Osteocyte (in vitro differentiated cells): ENCODE measurements around the gene ASCL1. TPM values are rescaled to one million over a fixed set of nuclear protein-coding genes. Genes with fewer than 3 reads are reported as not detected.
A peak's percentile ranks its signal among the peaks of the same experiment; 100 is the strongest.

ENCODE experiments used
- DNase-seq: peaks from one replicate; pipeline ENCODE4 v3.0.0; 2021; ENCODE audit warnings: mixed read lengths; ENCODE audit not compliant: unreplicated experiment; ENCODE audit errors: extremely low spot score
- H3K27ac Mint-ChIP-seq: one replicate; pipeline ENCODE4 v1.8.0; 2021; ENCODE audit warnings: mild to moderate bottlenecking, mixed read lengths; ENCODE audit not compliant: unreplicated experiment
- H3K27me3 Mint-ChIP-seq: one replicate; pipeline ENCODE4 v1.8.0; 2021; ENCODE audit warnings: mixed read lengths; ENCODE audit not compliant: unreplicated experiment
- H3K36me3 Mint-ChIP-seq: one replicate; pipeline ENCODE4 v1.8.0; 2021; ENCODE audit warnings: mixed read lengths; ENCODE audit not compliant: unreplicated experiment
- H3K4me1 Mint-ChIP-seq: one replicate; pipeline ENCODE4 v1.8.0; 2021; ENCODE audit warnings: mixed read lengths; ENCODE audit not compliant: unreplicated experiment
- H3K4me3 Mint-ChIP-seq: one replicate; pipeline ENCODE4 v1.8.0; 2021; ENCODE audit warnings: mild to moderate bottlenecking, moderate library complexity, mixed read lengths; ENCODE audit not compliant: unreplicated experiment
- H3K9me3 Mint-ChIP-seq: one replicate; pipeline ENCODE4 v1.8.0; 2021; ENCODE audit warnings: mixed read lengths; ENCODE audit not compliant: unreplicated experiment
- total RNA-seq: library from RNA; stranded (reverse); gene quantifications from 2 replicates; pipeline ENCODE4 v1.2.1, GENCODE V29; 2021
- TF ChIP-seq, protein P1 (sequence below): fragments of 200-600 bp; sonication (generic); IDR thresholded peaks from 2 replicates; pipeline ENCODE4 v1.5.0; 2021; ENCODE audit warnings: antibody characterized with exemption, mild to moderate bottlenecking, moderate library complexity

ASCL1 gene
- total RNA-seq, 1 donor from 2014 or later = not detected

DNA sequence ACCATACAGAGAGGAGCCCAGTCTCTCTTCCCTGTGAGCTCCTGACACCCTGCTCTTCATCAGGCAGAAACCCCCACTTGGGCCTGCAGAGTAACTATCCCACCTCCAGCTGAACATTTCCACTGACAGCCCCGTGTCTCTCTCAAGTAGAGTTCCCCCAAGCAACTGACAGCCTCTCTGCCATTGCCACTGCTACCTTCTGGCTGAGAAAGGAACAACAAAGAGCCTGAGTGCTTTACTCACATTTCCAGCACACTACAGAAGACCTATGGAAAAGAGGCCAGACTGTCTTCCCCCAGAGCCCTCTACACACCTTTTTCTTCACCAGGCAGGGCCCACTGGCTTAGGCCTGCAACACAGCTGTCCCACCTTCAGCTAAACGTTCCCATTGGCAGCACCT lies 18.4 kb upstream of the ASCL1 start:
- H3K36me3 Mint-ChIP-seq = no peaks in the 10 kb centered on the region
- TF ChIP-seq, protein P1, sequence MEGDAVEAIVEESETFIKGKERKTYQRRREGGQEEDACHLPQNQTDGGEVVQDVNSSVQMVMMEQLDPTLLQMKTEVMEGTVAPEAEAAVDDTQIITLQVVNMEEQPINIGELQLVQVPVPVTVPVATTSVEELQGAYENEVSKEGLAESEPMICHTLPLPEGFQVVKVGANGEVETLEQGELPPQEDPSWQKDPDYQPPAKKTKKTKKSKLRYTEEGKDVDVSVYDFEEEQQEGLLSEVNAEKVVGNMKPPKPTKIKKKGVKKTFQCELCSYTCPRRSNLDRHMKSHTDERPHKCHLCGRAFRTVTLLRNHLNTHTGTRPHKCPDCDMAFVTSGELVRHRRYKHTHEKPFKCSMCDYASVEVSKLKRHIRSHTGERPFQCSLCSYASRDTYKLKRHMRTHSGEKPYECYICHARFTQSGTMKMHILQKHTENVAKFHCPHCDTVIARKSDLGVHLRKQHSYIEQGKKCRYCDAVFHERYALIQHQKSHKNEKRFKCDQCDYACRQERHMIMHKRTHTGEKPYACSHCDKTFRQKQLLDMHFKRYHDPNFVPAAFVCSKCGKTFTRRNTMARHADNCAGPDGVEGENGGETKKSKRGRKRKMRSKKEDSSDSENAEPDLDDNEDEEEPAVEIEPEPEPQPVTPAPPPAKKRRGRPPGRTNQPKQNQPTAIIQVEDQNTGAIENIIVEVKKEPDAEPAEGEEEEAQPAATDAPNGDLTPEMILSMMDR = no peak
- H3K9me3 Mint-ChIP-seq = peaks cover 14% of the 10 kb centered on the region
- H3K4me3 Mint-ChIP-seq = no peak overlapping the region
- no peaks in the 10 kb centered on the region for H3K27me3 Mint-ChIP-seq
- no peaks in the 10 kb centered on the region for H3K4me1 Mint-ChIP-seq
- H3K27ac Mint-ChIP-seq = no peak overlapping the region
- DNase-seq = no peak

DNA sequence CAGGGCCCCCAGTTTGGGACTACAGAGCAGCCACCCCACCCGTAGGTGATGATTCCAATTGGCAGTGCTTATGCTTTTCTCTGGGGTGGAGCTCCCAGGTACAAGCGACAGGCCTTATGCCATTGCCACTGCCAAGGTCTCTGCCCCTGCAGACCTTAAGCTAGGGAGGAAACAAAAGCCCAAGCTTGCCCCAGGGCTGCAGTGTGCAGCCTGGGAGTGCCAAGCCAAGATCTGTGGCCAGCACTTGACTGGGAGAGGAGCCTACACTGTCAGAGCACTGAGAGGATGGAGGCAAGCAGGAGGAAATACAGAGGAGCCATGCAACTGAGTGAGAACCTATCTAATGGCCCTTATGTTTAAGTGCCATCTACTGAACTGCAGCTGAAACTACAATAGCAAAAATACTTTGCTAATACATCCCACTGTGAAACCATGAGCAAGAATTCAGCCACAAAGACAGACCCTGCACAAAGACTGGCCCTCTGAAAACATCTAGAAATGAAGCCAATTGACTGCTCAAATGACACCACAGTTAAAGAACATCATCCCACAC lies 17.7 kb upstream of the ASCL1 start:
- TF ChIP-seq, protein P1 = no peak
- Mint-ChIP-seq H3K4me3 (no peak overlapping the region), H3K4me1 (no peaks in the 10 kb centered on the region), H3K27me3 (no peaks in the 10 kb centered on the region), H3K36me3 (no peaks in the 10 kb centered on the region), H3K27ac (no peak overlapping the region), H3K9me3 (peaks cover 14% of the 10 kb centered on the region)
- no peak for DNase-seq

DNA sequence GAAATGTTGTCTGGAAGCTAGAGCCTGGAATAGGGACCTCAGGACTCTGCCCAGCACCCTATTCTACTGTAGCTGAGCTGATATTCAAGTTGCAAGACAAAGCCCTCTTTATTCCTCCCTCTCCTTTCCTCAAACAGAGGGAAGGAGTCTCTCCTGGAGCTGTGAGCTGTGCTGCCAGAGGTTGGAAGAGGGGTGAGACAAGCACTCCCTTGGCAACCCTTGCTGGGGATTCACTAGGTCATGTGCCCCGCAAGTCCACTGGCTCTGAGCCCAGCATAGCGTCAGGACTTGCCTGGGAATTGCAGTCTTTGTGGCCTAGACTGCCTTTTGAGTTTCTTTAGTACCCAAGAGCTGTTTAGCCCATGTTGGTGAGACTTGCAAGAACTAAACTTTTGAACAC lies 11.4 kb upstream of the ASCL1 start:
- H3K4me1 Mint-ChIP-seq = no peaks in the 10 kb centered on the region
- H3K27me3 Mint-ChIP-seq = peaks cover 30% of the 10 kb centered on the region
- H3K36me3 Mint-ChIP-seq = no peaks in the 10 kb centered on the region
- H3K27ac Mint-ChIP-seq = no peak overlapping the region
- TF ChIP-seq, protein P1 = no peak
- H3K4me3 Mint-ChIP-seq = no peak overlapping the region
- H3K9me3 Mint-ChIP-seq = peaks cover 4% of the 10 kb centered on the region
- DNase-seq = no peak

DNA sequence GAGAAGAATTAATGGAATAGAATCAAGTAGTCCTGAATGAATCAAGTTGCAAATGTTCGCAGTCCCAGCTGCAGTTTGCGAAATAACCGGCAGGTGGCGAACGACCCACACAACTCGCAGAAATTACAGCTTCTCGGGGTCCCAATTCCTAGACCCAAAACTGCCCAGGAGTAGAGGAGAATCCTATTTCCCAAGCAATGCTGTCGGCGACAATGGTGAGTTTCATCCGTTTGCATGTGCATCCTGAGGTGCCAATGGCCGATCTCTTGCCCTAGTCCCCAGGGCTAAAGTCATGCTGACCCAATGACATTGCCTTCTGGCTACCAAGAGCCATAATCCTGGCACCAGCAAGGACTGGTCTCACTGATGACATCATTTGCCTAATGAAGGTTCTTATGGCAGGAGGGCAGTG lies 8.5 kb upstream of the ASCL1 start:
- Mint-ChIP-seq H3K9me3 (no peaks in the 10 kb centered on the region), H3K27ac (no peak overlapping the region), H3K4me1 (no peaks in the 10 kb centered on the region), H3K27me3 (peaks cover 47% of the 10 kb centered on the region), H3K4me3 (no peak overlapping the region), H3K36me3 (no peaks in the 10 kb centered on the region)
- TF ChIP-seq, protein P1 = peak; percentile 85
- no peak for DNase-seq

DNA sequence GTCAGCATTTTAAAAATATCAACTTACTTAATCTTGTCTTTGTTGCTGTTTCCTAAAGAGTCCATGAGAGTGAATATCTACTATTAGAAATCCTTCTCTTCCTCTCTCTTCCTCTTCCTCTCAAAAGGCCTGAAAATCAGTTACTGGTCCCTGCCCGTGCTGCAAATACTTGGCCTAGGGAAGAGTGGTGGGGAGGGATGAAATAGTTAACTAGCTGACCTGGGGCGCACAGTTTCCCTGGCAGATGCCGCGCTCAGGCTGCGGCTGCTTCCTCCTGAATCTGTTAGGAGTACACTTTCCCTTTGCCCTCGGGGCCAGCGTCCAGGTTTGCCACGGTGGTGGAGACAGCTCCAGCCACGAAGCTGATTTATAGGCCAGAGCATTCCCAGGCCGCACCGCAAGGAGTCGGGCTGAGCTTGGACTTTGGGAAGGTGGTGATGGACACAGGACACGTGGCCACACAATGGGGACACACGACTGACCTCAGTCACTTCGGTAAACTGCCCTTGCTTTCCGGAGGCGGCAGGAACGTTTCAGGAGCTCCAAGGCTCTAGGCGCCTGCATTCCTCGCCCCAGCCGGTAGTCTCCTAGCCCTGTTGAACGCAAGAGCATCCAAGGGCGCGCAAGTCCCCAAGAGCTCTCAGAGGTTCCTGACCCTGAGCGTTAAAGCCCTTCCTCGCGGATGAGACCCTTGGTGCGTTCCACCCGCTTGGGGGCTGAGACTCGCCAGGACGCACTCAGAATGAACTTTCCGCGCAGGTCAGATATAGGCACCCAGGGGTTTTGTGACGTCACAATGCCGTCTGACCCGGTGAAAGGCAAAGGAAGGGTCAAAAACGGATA lies 7.1 kb upstream of the ASCL1 start:
- no peak overlapping the region for H3K4me3 Mint-ChIP-seq

More for the DNA sequence above, 7.1 kb upstream of the ASCL1 start:
- Mint-ChIP-seq H3K4me1 (no peaks in the 10 kb centered on the region), H3K27me3 (peaks cover 61% of the 10 kb centered on the region), H3K9me3 (no peaks in the 10 kb centered on the region), H3K36me3 (no peaks in the 10 kb centered on the region), H3K27ac (no peak overlapping the region)
- no peak for DNase-seq
- TF ChIP-seq, protein P1 = no peak
